Tibial nerve (tissue), 4 donors: Measurements from ENCODE around the gene DHCR7. TPM values are rescaled to one million over a fixed set of nuclear protein-coding genes. Genes with fewer than 3 reads are reported as not detected.

Experiments used
- DNase-seq, 2 donors: peaks; one replicate each; pipeline ENCODE4 v3.0.0-alpha.2; 2019; ENCODE audit warnings: low spot score in 2 of 2
- H3K27ac ChIP-seq, 4 donors: fragments of 200-600 bp; sonication (generic) in 3 of 4; one replicate each; pipeline ENCODE4 v1.5.1; 2017 to 2019; ENCODE audit warnings: mild to moderate bottlenecking in 1 of 4
- H3K27me3 ChIP-seq, 2 donors: fragments of 200-600 bp; sonication (generic) in 1 of 2; one replicate each; pipeline versions ENCODE4 v1.5.1 to v1.6.0; 2017 to 2019
- H3K36me3 ChIP-seq, 3 donors: fragments of 200-600 bp; sonication (generic); one replicate each; pipeline ENCODE4 v1.5.1; 2018 to 2019
- H3K4me1 ChIP-seq, 4 donors: fragments of 200-600 bp; sonication (generic) in 3 of 4; one replicate each; pipeline ENCODE4 v1.5.1; 2017 to 2019
- H3K4me3 ChIP-seq, 4 donors: fragments of 200-600 bp; sonication (generic) in 3 of 4; one replicate each; pipeline ENCODE4 v1.5.1; 2017 to 2019; ENCODE audit warnings: mild to moderate bottlenecking in 1 of 4, moderate library complexity in 1 of 4
- H3K9me3 ChIP-seq, 4 donors: fragments of 200-600 bp; sonication (generic) in 3 of 4; one replicate each; pipeline ENCODE4 v1.5.1; 2017 to 2019
- EP300 ChIP-seq, 2 donors: sonication (generic); formaldehyde crosslinking; IDR thresholded peaks; one replicate each; pipeline ENCODE4 v1.6.1; 2017; ENCODE audit warnings: antibody characterized with exemption in 2 of 2, mild to moderate bottlenecking in 1 of 2
- POLR2A ChIP-seq, 2 donors: fragments of 450-650 bp; IDR thresholded peaks; one replicate each; pipeline ENCODE4 v1.6.1; 2017; ENCODE audit warnings: antibody characterized with exemption in 2 of 2, mild to moderate bottlenecking in 2 of 2, moderate library complexity in 2 of 2
- WGBS, 2 donors: methylation state at CpG; one replicate each; pipeline ENCODE4 v1.1.5; 2018; 5-methylcytosine and 5-hydroxymethylcytosine counted together
- total RNA-seq, 4 donors: library from RNA; depleted of rRNA; stranded (reverse); fragments of >200 nt; gene quantifications; one replicate each; pipeline ENCODE4 v1.1.0, GENCODE V29; 2016
- TF ChIP-seq, protein P1 (sequence below), 5 experiments: fragments of 200-600 bp in 3 of 5; fragments of 450-650 bp in 2 of 5; sonication (generic) in 3 of 5; IDR thresholded peaks; one replicate each; pipeline ENCODE4 v1.5.1; 2016 to 2019; ENCODE audit warnings: antibody characterized with exemption in 5 of 5, mild to moderate bottlenecking in 3 of 5, moderate library complexity in 2 of 5

Gene DHCR7
- total RNA-seq, 4 donors from 2014 or later, result 10.3 to 17.3 (median 14.8) TPM

DNA sequence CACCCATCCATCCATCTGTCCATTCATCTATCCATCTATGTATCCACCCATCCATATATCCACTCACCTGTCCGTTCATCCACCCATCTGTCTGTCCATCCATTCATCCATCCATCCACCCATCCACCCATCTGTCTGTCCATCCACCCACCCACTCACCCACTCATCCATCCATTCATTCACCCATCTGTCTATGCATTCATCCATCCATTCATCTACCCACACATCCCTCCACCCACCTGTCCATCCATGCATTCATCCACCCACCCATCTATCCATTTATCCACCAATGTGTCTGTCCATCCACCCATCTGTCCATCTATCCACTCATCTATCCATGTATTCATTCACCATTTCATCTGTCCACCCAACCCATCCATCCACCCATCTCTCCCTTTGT is 38.1 kb upstream of the DHCR7 start:
- Histone ChIP-seq H3K4me1 (peaks cover 0 to 7% (median 0%) of the 10 kb centered on the region in 4 donors), H3K27me3 (no peaks in the 10 kb centered on the region), H3K4me3 (no peak overlapping the region), H3K9me3 (no peaks in the 10 kb centered on the region), H3K27ac (no peak overlapping the region), H3K36me3 (peaks cover 4 to 99% (median 27%) of the 10 kb centered on the region in 3 donors)
- 90 to 97% methylated on average over 1 of the region's 1 CpG for WGBS, 2 donors
- TF ChIP-seq, protein P1, sequence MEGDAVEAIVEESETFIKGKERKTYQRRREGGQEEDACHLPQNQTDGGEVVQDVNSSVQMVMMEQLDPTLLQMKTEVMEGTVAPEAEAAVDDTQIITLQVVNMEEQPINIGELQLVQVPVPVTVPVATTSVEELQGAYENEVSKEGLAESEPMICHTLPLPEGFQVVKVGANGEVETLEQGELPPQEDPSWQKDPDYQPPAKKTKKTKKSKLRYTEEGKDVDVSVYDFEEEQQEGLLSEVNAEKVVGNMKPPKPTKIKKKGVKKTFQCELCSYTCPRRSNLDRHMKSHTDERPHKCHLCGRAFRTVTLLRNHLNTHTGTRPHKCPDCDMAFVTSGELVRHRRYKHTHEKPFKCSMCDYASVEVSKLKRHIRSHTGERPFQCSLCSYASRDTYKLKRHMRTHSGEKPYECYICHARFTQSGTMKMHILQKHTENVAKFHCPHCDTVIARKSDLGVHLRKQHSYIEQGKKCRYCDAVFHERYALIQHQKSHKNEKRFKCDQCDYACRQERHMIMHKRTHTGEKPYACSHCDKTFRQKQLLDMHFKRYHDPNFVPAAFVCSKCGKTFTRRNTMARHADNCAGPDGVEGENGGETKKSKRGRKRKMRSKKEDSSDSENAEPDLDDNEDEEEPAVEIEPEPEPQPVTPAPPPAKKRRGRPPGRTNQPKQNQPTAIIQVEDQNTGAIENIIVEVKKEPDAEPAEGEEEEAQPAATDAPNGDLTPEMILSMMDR (IDR thresholded peaks at IDR 0.05), result no peak
- TF ChIP-seq POLR2A (IDR thresholded peaks at IDR 0.05) (no peak), EP300 (IDR thresholded peaks at IDR 0.05) (no peak)
- no peak for DNase-seq

DNA sequence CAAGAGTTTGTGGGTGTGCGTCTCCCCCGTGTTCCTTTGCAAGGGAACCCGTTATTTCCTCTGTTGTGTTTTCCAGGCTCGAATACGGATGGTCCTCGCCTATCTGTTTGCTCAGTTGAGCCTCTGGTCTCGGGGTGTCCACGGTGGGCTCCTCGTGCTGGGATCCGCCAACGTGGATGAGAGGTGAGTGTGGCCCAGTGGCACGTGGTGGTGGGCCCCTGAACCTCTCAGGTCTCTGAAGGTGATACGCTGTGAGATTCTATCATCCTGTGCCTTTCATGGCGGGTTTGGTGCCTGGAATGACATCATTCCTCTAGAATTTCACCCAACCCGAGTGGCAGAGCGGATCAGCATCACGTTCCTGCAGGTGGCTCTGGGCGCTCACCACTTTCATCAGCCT is 37.3 kb upstream of the DHCR7 start:
- Histone ChIP-seq H3K36me3 (peaks cover 4 to 99% (median 24%) of the 10 kb centered on the region in 3 donors), H3K27me3 (no peaks in the 10 kb centered on the region), H3K4me1 (peaks cover 0 to 7% (median 0%) of the 10 kb centered on the region in 4 donors), H3K4me3 (no peak overlapping the region), H3K27ac (no peak overlapping the region), H3K9me3 (no peaks in the 10 kb centered on the region)
- no peak for DNase-seq
- TF ChIP-seq, protein P1 (IDR thresholded peaks at IDR 0.05), result no peak
- TF ChIP-seq POLR2A (IDR thresholded peaks at IDR 0.05) (no peak), EP300 (IDR thresholded peaks at IDR 0.05) (no peak)
- WGBS, 2 donors, result 92 to 95% methylated on average over 18 of the region's 18 CpGs

DNA sequence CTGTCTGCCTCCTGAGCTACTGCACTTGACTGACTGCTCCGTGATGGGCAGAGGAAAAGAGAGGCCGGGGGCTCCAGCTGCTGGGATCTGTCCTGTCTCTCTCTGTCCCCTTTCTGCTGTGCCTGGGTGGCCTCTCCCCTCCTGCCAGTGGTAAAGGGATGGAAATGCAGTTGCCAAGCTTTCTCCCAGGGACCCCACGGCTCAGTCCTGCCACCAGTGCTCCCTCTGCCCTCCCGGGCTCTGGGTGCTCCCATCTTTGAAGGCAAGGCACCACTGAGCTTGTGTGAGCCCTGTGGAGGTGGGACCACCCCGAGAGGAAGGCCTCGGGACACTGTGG is 36.8 kb upstream of the DHCR7 start:
- peaks cover 4 to 99% (median 24%) of the 10 kb centered on the region in 3 donors for H3K36me3 ChIP-seq
- TF ChIP-seq POLR2A (IDR thresholded peaks at IDR 0.05), result no peak
- no peak for TF ChIP-seq EP300 (IDR thresholded peaks at IDR 0.05)
- TF ChIP-seq, protein P1 (IDR thresholded peaks at IDR 0.05), result no peak

DNA sequence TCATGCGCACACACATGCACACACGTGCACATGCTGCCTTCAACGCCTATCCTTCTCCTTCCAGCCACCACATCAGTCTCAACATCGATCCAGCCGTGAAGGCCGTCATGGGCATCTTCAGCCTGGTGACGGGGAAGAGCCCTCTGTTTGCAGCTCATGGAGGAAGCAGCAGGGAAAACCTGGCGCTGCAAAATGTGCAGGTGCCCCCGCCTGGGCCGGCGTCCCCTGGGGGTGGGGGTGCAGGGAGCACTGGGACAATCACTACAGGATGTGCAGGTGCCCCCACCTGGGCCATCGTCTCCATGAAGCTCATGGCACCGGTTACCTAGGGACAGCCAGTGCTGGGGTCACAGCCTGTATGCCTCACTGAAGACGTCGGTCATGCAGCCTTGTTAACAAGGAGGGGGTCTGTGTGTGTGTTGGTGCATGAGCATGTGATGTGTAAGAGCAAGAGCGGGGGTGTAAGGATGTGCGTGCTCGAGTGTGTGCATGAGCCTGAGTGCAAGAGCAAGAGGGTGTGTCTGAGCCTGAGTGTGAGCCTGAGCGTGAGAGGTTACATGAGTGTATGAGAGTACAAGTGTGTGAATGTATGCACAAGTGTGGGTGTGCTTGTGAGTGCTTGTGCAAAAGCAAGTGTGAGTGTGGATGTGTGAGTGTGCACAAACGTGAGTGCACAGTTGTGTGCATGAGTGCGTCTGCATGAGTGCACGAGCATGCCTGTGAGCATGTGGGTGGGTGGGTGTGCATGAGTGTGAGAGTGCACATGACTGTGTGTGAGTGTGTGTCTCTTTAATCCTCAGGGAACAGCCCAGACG is 36.3 kb upstream of the DHCR7 start:
- no peak for DNase-seq
- H3K36me3 ChIP-seq, result peaks cover 4 to 99% (median 24%) of the 10 kb centered on the region in 3 donors

More for the DNA sequence above, 36.8 kb upstream of the DHCR7 start:
- H3K9me3 ChIP-seq, result no peaks in the 10 kb centered on the region
- H3K27ac ChIP-seq, result no peak overlapping the region
- no peak overlapping the region for H3K4me3 ChIP-seq
- H3K27me3 ChIP-seq, result no peaks in the 10 kb centered on the region
- H3K4me1 ChIP-seq, result peaks cover 0 to 7% (median 0%) of the 10 kb centered on the region in 4 donors
- DNase-seq, result no peak
- WGBS, 2 donors, result 84% methylated on average over 6 of the region's 6 CpGs

DNA sequence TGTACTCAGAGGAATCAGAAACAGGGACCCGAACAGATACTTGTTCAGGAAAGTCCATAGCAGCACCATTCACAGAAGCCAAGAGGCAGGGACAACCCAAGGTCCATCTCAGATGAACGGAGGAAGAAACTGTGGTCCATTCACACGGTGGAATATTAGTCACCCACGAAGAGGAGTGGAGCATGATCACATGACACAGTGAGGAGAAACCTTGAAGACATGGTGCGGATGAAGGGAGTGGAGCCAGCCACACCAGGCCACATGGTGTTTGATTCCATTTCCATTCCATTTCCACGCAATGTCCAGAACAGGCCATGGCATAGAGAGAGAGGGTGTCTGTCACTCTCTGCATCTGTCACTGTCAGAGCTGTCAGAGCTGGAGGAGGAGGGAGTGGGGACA is 35.5 kb upstream of the DHCR7 start:
- no peak for DNase-seq
- Histone ChIP-seq H3K27ac (no peak overlapping the region), H3K36me3 (peaks cover 4 to 99% (median 26%) of the 10 kb centered on the region in 3 donors), H3K9me3 (no peaks in the 10 kb centered on the region), H3K4me1 (peaks cover 0 to 4% (median 0%) of the 10 kb centered on the region in 4 donors), H3K4me3 (no peak overlapping the region), H3K27me3 (no peaks in the 10 kb centered on the region)
- TF ChIP-seq EP300 (IDR thresholded peaks at IDR 0.05) (no peak), POLR2A (IDR thresholded peaks at IDR 0.05) (no peak)
- TF ChIP-seq, protein P1 (IDR thresholded peaks at IDR 0.05), result no peak
- WGBS, 2 donors, result 89 to 95% methylated on average over 6 of the region's 6 CpGs

More for the DNA sequence above, 36.3 kb upstream of the DHCR7 start:
- Histone ChIP-seq H3K9me3 (no peaks in the 10 kb centered on the region), H3K4me3 (no peak overlapping the region), H3K4me1 (peaks cover 0 to 7% (median 0%) of the 10 kb centered on the region in 4 donors), H3K27ac (no peak overlapping the region), H3K27me3 (no peaks in the 10 kb centered on the region)
- WGBS, 2 donors, result 88 to 90% methylated on average over 21 to 23 of the region's 23 CpGs
- TF ChIP-seq, protein P1 (IDR thresholded peaks at IDR 0.05), result no peak
- TF ChIP-seq POLR2A (IDR thresholded peaks at IDR 0.05) (no peak), EP300 (IDR thresholded peaks at IDR 0.05) (no peak)
